CD4-positive, alpha-beta T cell treated with Interleukin-21 for 1 hour (primary cell): ENCODE measurements around the gene UNC93A.
A peak's percentile ranks its signal among the peaks of the same experiment; 100 is the strongest.
"Not testable (repeated sequence)": the region's sequence is repeated elsewhere in the genome, so short reads cannot be mapped to it uniquely, and the experiment has no call there.

Source experiments
- DNase-seq: peaks from one replicate; pipeline ENCODE4 v3.0.0-alpha.2; 2020

UNC93A gene

DNA sequence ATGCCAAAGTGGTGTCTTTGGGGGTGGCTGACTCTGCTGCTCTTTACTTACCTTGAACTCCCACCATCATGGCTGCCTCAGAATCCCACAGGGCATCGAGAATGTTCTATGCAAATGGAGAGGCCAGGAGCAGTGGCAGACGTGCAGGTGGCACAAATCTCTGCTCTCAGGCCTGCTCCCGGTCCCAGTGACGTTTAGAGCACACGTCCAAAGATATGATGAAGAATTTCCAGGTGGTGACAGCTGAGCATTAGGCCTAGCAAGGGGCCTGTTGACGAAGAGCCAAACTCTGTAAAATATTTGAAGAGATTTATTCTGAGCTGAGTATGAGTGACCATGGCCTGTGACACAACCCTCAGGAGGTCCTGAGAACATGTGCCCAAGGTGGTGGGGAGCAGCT lies 19.0 kb upstream of the UNC93A start:
- no peak for DNase-seq

DNA sequence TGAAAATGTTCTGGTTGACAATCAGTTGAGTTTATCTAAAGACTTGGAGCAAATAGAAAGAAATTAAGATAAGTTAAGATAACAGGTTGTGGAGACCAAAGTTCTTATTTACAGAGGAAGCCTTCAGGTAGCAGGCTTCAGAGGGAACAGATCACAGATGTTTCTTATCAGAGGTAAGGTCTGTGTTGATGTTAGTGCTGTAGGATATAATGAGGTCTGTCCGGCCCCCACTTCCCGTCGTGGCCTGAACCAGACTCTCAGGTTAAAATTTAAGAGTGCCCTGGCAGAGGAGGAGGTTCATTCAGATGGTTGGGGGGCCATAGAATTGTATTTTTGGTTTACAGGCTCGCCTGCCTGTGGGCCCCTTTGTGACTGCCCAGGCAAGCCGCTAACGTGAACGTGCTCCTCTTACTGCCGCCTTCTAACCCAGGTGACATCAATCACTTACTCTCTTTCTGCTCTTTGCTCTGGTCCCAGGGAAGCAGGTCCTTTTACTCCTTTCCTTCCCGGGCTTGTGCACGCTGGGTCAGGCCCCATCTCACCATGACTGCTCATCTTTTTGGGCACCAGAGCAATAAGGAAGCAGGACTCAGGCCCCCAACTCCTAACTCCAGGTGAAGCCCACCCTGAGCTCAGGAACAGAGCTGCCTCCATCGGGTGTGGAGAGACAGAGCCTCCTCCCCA lies 18.3 kb upstream of the UNC93A start:
- no peak for DNase-seq

DNA sequence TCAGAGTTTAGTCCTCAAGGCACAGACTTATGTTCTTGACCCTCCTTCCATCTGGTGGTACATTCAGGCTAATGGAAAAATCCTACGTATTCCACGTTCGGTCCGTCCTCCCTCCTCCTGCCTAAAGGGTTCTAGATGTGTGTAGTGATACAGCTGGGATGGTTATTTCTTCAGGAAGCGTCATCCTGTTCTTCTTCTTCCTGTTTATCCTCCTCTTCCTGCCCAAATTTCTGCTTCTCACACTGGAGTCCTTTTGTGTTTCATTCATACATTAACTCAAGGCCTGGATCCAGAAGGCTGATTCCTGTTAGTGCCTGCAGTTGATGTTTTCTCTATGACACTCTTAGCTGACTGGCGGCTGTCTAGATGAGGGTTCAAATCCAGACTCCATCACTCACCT lies 16.8 kb upstream of the UNC93A start:
- no peak for DNase-seq

DNA sequence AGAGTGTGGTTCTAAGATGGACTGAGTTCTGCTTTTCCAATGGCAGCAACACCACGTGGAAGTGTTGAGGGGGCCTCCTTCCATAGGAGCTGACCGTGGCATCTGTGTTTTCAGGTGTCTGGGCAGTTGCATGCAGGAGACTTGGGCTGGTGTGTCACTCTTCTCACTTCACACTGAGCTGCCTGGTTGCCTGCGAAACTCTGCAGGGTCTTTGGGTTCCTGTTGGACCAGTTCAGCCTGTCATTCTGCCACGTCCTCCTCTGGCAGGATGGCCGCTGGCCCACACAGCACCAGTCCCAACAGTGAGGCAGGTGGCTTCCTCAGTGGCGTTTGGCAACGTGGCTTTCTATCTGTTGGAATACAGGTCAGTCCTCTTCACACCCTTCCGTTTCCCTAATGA lies 16.1 kb upstream of the UNC93A start:
- DNase-seq = no peak

DNA sequence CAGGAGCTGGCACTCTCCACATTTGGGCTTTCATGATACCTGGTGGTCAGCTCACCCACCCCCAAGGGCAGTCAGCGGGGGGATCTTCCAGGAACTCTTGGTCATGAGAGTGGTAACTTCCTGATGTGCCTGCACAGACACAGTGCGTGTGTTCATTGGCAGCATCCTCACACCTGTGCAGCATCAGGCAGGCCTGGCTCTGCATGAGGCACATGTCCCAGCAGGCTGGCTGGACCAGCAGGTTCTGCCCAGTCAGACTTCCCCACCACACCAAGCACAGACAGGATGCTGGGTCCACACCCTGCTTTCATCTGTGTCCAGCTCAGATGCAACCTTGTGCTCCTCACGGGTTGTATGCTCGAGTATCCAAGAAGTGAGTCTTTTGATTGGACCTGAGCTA lies 15.7 kb upstream of the UNC93A start:
- DNase-seq = no peak

DNA sequence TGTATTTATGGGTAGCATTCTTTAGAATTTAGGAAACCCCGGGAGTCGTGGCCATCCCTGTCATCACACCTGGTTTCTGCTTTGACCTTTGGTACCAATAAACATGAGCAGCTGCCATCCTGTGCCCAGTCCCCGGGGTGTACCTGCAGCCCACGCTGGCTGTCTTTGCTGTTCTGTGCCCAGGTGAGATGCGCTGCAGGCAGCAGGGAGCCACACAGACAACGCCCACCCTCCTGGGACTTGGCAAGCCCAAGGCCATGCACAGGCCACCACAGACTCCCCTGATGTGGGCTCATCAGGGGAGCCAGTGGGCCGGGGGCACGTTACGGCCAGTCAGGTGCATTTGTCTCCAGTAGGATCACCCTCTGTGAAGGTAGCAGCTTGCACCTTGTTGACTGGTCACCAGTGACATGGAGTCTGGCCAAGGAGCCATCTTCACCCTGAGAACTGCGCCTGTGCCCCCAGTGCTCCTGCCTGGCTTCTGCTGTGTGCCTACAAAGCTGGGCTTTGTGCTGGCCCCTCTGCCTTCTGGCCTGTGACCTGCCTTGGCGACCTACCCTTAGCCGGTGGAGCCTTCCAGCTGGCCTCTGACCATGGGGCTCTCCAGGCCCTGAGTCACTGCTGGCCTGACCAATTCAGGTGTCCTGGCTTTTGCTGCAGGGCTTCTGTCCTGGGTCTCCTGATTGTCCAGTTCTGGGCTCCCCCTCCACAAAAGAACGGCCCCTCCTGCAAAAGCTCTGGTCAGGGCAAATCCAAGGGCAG lies 14.2 kb upstream of the UNC93A start:
- DNase-seq = no peak

DNA sequence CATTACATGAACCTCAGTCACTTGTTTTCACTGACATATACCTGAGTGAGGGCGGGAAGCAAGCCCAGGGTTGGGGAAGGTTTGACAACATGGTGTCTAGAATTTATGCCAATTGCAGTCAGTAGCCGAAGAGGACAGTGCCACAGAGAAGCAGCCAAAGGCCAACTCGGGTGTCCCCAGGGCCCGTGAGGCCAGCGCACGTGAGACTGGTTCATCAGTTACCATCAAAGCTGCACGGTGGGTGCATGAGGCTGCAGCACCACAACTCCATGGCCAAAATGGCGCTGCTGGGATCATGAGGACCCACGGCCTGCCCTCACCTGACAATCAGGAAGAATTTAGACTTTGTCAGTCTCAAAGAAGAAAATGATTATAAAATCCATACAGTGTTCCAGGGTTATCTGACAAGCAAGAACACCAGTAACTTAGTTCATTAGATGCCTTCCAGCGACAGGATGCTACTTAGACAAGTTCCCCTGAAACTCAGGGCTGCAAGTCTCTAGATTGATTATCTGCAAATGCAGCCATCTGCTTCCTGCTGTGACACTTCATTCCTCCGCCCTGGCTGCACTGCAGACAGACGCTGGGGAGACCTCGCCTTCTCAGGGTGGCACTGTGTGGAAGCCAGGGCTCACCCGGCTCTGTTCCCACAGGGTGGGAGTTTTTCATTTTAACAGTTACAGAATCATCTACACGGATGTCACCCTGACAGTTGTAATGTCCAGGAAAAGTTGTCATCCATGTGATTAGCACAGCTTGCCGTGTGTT lies 12.8 kb upstream of the UNC93A start:
- DNase-seq = not testable (repeated sequence)

DNA sequence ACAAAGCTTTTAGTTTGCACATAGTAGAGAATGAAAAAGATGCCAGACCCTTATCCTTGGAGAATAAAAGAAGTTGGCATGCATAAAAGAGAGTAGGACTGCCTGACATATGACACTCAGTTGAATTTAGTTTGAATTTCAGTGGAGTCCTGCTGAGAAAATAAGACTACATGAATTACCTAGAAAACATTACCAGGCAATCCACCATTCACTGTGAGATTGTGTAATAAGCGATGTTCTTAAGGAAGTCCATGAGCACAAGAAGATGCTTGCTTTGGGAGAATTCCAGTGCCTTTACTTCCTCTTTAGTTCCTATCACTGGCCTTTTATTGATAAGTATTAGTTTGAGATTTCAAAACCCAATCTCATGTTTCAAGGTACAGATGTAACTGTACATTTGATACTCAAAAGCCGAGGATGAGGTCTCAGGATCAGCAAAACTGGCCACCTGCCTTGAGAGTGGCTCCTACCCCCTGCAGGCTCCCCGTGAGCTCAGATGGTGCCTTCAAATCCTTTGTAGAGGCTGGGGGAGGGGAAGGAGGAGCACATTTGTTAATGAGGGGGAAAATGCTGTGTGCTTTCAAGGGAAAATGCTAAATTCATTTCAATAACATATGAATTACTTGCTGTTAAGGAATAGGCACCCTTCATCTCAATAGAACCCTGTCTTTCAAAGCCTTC lies 11.2 kb upstream of the UNC93A start:
- DNase-seq = no peak

DNA sequence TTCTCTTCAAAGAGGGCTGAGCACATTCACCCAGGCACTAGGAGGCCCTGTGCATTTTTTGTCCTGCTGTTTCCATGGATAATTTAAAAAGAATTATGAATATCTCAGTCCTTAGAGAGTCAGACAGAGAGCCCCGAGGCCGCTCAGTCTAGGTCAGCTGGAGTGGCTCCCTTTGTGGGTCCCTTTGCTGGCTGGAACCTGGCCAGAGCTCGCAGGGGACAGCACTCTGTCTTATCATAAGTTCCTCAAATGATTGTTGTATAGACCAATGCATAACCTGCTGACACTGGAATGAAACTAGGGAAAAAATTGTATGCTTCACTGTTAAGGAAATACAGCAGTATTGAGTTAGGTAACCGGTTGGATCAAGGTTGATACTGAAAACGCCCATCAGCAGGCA lies 10.6 kb upstream of the UNC93A start:
- not testable (repeated sequence) for DNase-seq

DNA sequence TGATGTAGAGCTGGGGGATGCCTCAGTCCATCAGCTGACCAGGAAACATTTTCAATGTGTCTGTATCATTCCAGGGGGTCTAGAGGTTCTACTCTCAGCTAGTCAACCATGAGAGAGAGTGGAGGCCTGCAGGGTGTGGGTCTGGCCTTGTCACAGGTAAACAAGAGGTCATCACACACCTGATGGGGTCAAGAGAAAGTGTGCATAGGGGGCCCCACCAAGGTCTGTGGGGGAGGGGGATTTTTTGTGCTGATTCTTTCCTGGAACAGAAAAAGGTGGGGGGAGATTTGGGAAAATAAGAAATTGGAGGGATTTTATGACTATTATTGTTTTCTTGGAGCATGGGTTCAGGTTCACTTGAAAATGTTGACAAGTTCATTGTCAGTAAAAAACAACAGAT lies 8.9 kb upstream of the UNC93A start:
- DNase-seq = no peak

DNA sequence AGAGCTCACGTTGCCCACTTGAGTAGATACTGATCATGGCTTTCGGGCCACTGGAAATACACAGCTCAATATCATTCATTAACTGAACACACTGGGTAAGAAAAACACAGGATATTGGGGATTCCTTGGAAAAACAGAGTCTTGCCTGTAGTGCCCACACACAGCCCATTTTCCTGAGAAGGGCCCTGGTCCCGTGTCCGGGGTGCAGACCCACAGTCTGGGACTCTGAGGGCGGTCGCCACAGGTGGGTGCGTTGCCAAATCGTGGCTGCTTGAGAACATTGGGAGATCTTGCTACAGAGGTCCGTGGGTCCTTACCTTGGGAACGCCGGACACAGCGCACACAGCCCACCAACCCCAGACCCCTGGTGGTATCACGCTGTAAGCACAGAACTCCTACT lies 6.5 kb upstream of the UNC93A start:
- DNase-seq = not testable (repeated sequence)

DNA sequence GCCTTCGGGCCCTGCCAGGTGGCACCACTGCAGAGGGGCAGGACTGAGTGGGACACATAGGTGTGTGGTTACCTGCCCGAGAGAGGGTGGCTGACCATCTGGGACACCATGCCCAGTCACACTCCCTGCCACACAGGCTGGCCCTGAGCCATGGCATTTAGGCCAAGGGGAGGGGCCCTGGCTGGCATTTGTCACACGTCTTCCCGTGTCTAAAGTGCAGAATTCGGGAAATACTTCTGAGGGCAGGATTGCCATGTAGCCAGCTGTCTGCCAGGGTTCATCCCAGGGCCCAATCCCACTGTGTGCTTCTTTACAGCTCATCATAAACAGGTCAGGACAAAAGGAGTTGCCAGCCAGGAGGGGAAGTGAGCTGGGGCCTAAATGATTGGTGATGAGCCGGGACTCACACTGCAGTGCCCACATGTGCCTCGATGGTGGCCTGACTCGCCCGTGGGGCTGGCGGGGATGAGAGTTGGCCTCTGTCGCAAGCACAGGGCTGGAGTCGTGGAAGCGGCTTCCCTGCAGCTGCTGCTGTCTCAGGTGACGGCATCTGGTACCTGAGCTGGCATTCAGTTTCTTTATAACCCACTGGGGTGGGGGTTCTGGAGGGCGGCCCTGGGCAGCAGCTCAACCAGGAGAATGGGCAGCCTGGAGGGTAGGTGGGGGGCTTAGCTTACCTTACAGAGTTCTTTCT lies 5.9 kb upstream of the UNC93A start:
- DNase-seq = no peak

DNA sequence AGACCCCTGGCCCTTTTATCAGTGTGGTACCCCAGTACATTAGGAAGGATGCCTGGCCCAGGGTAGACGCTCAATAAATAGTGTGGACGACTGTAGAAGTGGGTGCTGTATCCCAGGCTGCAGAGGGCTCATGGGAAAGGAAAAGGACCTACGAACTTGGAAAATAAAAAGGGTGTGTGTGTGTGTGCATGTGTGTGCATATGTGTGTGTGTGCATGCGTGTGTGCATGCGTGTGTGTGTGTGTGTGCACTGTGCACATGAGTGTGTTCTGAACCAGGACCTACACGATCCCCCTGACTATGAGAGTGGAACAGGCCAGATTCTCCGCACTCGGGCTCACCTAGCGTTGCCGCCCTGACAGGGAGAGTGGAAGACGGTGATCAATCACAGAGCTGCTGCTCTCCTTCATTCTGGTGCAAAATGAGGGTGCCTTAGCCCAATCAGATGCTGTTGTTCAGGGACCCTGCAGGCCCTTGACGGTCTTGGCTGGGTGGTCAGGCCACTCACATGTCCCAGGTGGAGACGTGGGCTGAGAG lies 3.5 kb upstream of the UNC93A start:
- no peak for DNase-seq

DNA sequence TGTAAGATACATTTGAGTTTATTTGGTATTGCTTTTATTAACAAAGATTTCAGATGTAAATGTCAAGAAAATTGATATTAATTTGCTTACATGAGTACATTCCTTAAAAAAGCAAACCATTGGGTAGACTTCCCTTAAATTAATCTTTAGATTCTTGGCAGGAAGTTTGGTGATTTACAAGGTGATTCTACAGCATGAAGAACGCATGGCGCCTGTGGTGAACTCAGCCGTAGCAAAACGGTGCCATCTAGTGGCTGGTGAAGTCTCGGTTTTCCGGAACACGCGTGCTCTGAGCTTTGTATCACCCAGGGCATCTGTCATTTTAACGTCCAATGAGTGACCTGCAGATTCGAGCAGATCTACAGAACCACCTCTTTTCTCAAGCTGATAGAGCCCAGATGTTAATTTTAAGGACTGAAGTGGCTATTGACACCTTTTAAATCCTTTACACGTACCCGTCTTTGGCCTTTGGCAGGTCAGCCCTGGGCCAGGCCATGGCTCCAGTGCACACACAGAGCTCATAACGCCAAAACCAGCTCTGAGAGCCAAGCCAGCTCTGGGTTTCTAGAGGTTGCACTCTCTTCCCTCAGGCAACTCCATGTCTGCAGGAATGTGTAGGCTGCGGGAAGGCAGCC lies 2.4 kb upstream of the UNC93A start:
- DNase-seq = peak; percentile 40

DNA sequence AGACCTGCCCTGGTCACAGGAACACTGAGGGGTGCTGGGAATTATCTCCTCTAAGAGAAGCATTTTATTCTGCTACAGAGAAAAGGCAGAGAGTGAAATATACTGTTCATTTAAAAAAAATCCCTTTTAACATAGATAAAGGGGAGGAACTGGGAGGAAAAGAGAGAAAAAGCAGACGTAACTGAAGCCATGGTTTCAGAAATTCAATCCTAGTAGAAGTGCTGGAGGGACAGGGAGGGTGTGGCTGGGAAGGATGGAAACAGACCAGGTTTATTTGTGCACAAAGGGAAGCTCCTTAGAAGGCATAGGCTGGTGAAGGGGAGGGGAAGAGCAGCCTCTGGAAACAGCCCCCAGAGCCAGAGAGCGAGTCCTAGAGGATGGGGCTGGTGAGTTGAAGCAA lies 1.8 kb upstream of the UNC93A start:
- not testable (repeated sequence) for DNase-seq

DNA sequence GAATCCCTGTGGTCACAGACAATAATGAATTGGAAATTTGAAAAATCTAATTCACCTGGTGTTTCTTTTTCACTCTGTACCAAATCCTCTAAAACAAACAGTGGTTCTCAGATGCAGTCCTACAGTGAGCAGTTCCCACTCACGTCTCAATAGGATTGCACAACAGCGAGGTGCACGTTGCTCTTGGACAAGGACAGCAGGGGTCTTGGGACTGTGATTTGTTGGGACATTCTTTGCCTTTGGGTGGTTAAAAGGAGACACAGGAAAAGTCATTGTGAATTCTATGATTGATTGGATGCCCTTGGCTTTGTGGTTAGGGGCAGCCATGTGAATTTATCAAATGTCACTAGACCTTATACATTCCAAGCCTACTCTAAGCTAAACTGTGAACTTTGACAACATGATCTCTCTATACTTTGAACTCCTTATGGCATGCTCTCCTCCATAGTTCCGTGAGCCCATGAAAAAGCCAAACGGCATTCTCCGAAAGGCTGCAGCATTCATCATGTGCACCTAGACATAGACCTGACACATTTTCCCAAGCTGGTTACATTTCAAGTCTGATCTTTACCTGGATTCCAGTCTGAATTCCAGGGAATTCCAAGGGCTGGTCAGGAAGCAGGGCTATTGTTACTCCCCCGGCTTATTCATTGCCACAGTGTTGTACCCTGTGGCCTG lies 647 bp downstream of the UNC93A start:
- DNase-seq = no peak

DNA sequence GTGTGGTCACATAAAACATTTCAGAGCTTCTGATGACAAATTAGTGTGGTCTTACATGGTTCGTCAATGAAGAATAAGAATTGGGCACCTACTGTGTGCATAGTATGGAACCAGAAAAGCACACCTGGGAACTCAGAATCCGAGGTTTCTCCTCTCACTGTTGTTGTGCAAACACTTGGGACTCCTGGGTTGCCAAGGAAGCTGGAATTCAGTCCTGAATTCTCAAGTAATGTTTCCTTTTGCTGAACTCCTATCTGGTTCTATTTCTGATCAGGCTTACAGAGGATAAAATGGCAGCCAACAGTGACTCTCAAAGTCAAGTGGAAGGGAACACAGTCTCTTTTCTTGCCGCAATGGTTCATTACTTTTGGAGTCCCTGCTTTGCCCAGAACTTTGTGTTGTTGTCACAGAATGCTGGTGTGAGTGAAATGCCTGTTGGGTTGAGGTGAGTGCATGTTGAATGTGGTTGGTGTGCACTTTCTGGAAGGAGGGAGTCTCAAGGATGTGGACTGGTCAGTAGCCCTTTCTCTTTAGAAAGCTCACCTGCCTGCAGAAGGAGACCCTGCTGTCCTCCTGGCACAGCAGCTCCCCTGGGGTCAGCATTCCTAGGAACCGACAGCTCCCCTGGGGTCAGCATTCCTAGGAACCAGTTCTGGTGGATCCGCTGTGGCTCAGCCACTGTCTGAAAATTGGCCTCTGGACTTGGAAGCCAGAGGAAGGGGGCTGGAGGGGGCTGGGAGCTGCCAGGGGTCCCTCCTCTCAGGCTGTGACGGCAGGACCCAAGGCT lies 1.4 kb downstream of the UNC93A start:
- DNase-seq = no peak

DNA sequence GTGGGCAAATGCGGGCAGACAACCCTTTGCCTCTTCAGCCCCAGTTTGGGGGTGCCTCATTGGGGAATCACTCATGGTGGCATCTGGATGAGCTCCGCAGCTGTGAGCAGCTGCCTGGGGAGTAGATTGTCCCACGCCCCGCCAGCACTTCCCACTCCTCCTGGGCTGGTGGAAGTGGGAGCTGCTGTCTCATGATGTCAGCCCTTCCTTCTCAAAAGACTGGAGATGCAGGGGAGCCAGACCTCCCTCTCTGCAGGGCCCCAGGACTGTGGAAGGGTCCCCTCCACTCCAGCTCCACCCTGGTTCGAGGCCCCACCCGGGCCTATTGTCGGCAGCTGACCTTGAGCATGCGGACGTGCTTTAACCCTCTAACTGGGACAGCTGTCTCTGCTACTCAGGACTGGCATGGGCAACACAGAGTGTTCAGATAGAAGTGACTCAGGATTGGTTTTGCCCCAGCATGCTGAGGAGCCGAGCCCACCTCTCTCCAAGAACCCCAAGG lies 2.0 kb downstream of the UNC93A start:
- DNase-seq = no peak

DNA sequence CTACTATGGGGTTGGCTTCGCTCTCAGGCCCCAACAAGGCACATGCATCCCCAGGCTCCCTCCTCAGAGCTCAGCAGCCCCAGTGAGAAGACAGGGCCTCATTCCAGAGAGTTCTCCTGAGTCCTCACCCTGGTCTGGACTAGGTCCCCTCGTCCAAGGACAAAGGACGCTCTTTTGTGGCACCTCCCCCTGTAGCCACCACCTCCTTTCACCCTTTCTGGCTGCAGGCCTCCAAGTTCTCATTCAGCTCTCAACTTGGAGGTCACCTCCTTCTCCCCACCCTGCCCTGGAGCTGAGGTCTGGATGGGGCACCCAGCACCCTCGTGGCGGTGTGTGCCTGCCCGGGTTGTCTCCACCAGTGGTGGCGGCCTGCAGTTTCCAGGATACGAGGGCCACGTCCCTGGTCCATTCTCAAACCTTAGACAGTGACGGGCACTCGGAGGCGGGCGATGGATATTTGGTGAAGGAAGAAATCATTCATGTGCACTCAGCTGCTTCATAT lies 2.5 kb downstream of the UNC93A start:
- no peak for DNase-seq

DNA sequence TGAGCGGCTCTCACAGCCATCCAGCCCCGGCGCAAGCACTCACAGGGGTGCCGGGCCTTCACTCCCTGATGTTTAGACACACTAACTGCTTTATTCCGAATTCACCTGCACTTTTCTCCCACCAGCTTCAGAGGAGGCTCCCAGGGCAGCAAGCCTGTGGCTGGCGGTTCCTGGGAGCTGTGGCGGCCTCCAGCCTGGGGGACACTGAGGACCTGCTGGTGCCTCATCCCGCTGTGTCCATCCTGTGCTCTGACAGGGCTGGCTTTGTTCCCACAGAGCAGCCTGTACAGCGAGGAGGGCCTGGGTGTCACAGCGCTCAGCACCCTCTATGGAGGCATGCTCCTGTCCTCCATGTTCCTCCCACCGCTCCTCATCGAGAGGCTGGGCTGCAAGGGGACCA lies 3.1 kb downstream of the UNC93A start:
- no peak for DNase-seq
